Activated T-cell treated with anti-CD3 and anti-CD28 coated beads, Interleukin-2, amount 50 U/mL, for 24 hours (primary cell): ENCODE data around the gene ZDHHC9.

Experiments used
- DNase-seq: peaks from one replicate; pipeline ENCODE4 v3.0.0-alpha.2; 2020
- H3K27ac Mint-ChIP-seq: 2 replicates; pipeline ENCODE4 v1.8.0; 2020; ENCODE audit warnings: mild to moderate bottlenecking, mixed read lengths
- H3K27me3 Mint-ChIP-seq: 2 replicates; pipeline ENCODE4 v1.8.0; 2020; ENCODE audit warnings: mixed read lengths
- H3K36me3 Mint-ChIP-seq: 2 replicates; pipeline ENCODE4 v1.8.0; 2020; ENCODE audit warnings: low read depth, mixed read lengths
- H3K4me1 Mint-ChIP-seq: 2 replicates; pipeline ENCODE4 v1.8.0; 2020; ENCODE audit warnings: low read depth, mixed read lengths
- H3K4me3 Mint-ChIP-seq: 2 replicates; pipeline ENCODE4 v1.8.0; 2020; ENCODE audit warnings: mild to moderate bottlenecking, moderate library complexity, mixed read lengths
- H3K9me3 Mint-ChIP-seq: 2 replicates; pipeline ENCODE4 v1.8.0; 2020; ENCODE audit warnings: mixed read lengths

The ZDHHC9 gene

DNA sequence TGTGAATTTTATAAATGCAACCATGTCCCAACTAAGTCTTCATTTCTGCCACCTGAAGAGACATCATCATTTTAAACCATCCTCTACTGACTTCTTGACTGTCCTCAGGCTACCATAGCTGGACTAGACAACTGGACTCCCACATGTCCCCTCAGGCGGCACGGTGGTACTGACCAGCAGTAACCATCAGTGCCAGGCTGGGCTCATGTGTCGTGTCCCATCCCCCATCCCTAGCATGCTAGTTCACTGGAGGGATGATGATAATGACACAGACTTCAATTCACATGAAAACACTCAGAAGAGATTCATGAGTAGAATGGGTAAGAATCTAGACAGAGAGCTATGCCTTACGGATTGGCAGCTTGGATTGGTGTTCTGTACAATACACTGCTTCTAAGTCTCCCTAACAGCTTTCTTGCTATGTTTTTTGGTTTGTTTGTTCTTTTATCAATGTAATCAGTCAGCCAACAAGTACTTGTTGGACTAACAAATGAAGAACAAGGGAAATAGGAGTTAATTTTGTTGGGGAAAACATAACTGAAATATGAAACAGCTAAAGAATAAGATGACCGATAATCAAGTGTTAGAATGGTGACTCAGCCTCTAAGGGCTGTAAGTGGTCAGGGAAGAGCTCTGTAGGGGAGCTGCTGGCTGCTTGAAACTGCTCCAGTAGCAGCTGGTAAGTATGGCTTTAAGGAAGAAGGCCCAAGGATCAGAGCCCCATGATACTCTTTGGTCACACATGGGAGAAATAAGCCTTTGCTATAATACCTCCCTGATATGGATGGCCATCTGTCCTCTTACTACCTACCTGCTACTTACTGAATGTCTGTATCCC lies 10.3 kb downstream of the ZDHHC9 start:
- H3K36me3 Mint-ChIP-seq: peaks cover 12% of the 10 kb centered on the region
- H3K9me3 Mint-ChIP-seq: no peaks in the 10 kb centered on the region
- H3K4me3 Mint-ChIP-seq: no peak overlapping the region
- DNase-seq: no peak
- peaks cover 4% of the 10 kb centered on the region for H3K27me3 Mint-ChIP-seq
- H3K27ac Mint-ChIP-seq: no peak overlapping the region
- H3K4me1 Mint-ChIP-seq: no peaks in the 10 kb centered on the region

DNA sequence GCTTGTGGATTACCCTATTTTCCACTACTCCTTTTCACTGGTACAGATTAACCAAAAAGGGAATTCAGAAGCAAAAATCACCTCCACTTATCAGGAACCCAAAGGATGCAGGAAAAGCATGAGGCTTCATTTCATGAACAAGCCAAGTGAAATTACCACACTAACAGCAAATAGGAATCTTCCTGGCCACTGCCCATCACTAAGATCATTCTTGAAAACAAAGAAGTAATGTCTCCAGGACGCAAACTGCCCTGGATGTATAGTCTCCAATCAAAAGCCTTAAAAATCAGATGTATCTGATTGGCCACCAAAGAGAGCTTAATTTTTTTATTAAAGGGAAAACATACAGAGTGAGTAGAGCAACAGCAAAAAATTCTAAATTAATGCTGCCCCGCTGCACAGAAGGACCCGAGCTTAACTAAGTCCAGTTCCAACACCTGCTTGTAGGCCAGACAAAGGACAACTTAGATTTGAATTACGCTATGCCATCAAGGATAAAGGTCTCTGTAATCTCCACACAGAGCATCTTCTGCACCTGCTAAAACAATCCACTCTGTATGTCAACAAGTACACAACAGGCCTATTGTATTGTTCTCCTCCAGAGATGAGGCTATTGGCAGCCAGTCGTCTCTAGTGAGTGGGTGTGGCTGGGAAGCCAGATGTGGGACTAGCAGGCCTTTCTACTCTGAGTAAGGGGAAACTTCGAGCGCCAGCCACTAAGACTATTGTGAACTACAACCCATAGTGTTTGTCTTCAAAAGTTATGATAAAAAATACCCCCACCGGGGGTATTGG lies 12.4 kb downstream of the ZDHHC9 start:
- Mint-ChIP-seq H3K36me3 (peaks cover 12% of the 10 kb centered on the region), H3K4me1 (peaks cover 2% of the 10 kb centered on the region), H3K27me3 (peaks cover 7% of the 10 kb centered on the region), H3K4me3 (no peak overlapping the region), H3K27ac (no peak overlapping the region), H3K9me3 (no peaks in the 10 kb centered on the region)
- no peak for DNase-seq

DNA sequence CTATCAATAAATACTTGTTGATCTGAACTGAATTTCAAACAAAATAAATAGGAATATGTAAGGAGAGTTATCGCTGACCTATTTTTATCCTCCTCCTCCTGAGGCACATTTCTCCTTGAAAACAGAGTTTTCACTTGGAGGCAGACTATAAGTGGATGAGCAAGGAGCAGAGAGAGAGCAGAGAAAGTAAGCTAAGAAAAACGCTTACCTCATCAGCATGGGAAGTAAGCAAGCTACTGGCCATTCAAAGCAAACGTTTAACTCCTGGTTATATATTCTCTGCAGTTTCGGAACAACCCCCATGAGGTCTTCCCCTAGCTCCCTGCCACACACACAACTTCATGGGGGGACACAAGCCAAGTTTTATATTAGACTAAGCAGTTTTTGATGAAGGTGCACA lies 13.2 kb downstream of the ZDHHC9 start:
- H3K27me3 Mint-ChIP-seq: peaks cover 7% of the 10 kb centered on the region
- H3K9me3 Mint-ChIP-seq: no peaks in the 10 kb centered on the region
- peaks cover 6% of the 10 kb centered on the region for H3K4me1 Mint-ChIP-seq
- DNase-seq: no peak
- no peak overlapping the region for H3K27ac Mint-ChIP-seq
- peaks cover 15% of the 10 kb centered on the region for H3K36me3 Mint-ChIP-seq
- H3K4me3 Mint-ChIP-seq: no peak overlapping the region

DNA sequence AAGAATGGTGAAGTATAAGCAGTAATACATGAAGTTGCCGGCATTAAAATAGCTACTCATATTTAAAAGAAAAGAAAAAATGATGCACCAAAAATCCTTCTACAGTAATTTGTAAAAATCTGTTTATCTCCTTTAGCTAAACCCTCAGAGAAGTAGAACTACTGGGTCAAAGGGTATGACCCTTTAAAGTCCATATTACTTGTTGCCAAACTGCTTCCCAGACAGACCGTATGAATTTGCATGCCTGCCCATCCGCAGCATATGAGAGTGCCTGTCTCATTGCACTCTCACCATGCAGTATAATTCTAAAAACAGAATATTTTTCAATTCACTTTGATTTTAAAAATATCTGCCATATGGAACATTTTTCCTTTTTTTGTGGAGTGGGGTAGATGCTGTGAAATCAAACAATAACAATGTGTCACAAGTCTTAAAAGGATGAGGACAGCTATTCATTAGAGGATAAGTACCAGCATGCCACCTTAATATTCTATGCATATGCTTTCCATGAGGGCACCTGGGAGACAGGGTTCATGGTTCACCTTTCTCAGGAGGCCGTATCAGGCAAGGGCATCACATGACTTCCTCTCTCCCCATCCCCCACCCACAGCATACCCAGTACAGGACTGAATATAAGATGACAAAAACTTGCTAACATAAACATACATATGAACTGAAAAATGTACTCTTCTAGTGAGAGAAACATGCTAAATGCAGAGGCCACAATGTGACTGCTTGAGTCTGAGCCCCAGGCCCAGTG lies 17.8 kb downstream of the ZDHHC9 start:
- no peak for DNase-seq
- Mint-ChIP-seq H3K36me3 (peaks cover 24% of the 10 kb centered on the region), H3K4me3 (no peak overlapping the region), H3K27me3 (peaks cover 5% of the 10 kb centered on the region), H3K9me3 (no peaks in the 10 kb centered on the region), H3K27ac (peak overlapping the region; percentile 27), H3K4me1 (peaks cover 14% of the 10 kb centered on the region)

DNA sequence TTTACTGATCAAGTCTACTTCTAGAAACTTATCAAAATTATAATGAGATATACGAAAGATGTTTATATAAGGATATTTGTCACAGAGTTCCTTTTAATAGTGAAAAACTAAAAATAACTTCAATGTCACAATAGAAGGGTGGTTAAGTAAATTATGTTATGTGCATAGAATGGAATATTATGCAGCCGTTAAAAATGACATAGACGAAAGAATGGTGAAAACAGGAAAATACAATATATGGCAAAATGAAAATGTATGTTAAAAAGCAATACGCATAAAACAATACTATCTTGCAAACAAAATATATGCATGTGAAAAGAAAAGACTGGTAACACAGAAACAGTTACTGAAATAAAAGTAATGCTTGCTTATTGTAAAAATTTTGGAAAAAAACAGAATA lies 19.1 kb downstream of the ZDHHC9 start:
- H3K27ac Mint-ChIP-seq: no peak overlapping the region
- peaks cover 3% of the 10 kb centered on the region for H3K27me3 Mint-ChIP-seq
- no peak for DNase-seq
- H3K9me3 Mint-ChIP-seq: no peaks in the 10 kb centered on the region
- no peak overlapping the region for H3K4me3 Mint-ChIP-seq
- peaks cover 14% of the 10 kb centered on the region for H3K4me1 Mint-ChIP-seq
- peaks cover 27% of the 10 kb centered on the region for H3K36me3 Mint-ChIP-seq

DNA sequence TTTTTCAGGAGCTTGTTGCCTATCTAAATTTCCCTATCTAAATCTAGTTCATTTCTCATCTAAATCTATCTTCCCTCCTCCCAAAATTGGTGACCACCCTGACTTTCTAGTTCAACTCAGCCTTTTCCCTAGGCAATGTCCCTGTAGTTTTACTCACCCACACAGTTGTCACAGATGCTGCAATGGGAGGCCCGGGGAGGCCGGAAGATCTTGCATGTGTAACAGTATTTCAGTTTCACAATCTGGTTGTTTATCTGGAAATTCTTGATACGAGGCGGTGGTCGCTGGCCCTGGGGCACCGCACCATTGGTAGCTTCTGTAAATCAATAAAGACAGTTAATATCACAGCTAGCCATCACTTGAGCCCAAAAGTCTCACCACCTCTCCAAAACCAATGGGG lies 20.2 kb downstream of the ZDHHC9 start:
- peaks cover 14% of the 10 kb centered on the region for H3K4me1 Mint-ChIP-seq
- H3K36me3 Mint-ChIP-seq: peaks cover 24% of the 10 kb centered on the region
- H3K27ac Mint-ChIP-seq: peak overlapping the region; percentile 65
- H3K4me3 Mint-ChIP-seq: no peak overlapping the region
- peaks cover 3% of the 10 kb centered on the region for H3K27me3 Mint-ChIP-seq
- H3K9me3 Mint-ChIP-seq: no peaks in the 10 kb centered on the region
- DNase-seq: no peak

DNA sequence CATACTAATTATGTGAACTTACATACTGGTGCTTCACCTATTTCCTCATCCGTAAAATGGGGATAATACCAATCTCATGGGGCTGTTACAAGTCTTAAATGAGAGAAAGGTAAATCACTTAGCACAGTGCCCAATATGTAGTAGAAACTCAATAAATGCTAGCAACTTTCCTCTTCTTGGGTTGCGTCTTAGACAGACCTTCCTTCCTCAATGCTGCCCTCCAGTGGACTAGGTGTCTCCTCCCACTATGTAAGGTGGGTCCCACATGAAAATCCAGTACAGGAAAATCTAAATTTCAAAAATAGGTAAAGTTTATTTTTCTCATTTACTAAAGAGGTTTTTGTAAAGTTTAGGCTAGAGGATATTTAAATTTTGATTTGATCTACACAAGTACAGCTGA lies 20.6 kb downstream of the ZDHHC9 start:
- Mint-ChIP-seq H3K4me1 (peaks cover 14% of the 10 kb centered on the region), H3K27ac (peak overlapping the region; percentile 16), H3K27me3 (peaks cover 3% of the 10 kb centered on the region), H3K4me3 (no peak overlapping the region), H3K9me3 (no peaks in the 10 kb centered on the region), H3K36me3 (peaks cover 23% of the 10 kb centered on the region)
- no peak for DNase-seq

DNA sequence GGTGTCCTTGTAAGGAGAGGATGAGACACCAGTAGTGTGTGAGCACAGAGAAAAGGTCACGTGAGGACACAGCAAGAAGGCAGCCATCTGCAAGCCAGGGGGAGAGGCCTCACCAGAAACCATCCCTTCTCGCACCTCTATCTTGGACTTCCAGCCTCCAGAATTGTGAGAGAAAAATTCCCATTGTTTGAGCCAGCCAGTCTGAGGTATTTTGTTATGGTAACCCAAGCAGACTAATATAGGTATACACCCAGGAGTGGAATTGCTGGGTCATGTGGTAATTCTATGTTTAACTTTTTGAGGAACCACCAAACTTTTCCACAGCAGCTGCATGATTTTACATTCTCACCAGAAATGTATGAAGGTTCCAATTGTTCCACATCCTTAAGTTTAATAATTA lies 25.6 kb downstream of the ZDHHC9 start:
- Mint-ChIP-seq H3K36me3 (peaks cover 20% of the 10 kb centered on the region), H3K4me3 (no peak overlapping the region), H3K9me3 (no peaks in the 10 kb centered on the region), H3K27me3 (peaks cover 3% of the 10 kb centered on the region), H3K27ac (no peak overlapping the region), H3K4me1 (peaks cover 1% of the 10 kb centered on the region)
- DNase-seq: no peak

DNA sequence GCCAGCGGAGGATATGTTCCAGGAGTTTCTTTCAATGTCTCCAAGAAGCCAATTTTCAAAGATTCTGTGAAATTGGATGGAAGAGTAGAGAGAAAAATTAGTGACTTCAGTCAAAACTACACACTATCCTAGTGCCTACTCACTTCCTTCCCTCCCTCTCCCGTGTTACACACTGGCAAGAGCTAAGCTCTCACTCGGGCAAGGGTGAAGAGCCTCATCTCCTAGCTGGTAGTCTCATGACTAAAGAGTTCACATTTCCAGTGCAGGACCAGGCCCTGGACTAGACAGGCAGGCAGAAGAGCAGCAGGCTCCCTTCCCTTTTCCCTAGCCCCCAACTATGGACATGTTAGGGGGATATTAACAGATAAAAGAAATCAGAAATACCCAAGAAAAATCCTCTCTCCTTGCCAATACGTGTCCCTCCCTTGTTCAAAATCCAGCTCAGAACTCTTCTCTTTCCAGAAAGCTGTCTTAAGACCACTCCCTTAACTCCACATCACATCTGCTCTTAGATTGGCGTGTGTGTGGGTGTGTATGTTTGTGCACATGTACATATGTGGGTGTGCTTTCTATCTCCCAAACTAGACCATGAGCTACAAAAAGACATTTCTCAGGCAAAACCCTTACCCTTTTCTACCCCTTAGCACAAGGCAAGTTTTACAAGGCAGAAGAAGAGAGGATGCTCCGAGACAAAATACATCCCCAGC lies 29.9 kb downstream of the ZDHHC9 start:
- Mint-ChIP-seq H3K4me1 (peaks cover 8% of the 10 kb centered on the region), H3K27me3 (peaks cover 10% of the 10 kb centered on the region), H3K4me3 (no peak overlapping the region), H3K27ac (no peak overlapping the region), H3K36me3 (peaks cover 34% of the 10 kb centered on the region), H3K9me3 (no peaks in the 10 kb centered on the region)
- DNase-seq: no peak

DNA sequence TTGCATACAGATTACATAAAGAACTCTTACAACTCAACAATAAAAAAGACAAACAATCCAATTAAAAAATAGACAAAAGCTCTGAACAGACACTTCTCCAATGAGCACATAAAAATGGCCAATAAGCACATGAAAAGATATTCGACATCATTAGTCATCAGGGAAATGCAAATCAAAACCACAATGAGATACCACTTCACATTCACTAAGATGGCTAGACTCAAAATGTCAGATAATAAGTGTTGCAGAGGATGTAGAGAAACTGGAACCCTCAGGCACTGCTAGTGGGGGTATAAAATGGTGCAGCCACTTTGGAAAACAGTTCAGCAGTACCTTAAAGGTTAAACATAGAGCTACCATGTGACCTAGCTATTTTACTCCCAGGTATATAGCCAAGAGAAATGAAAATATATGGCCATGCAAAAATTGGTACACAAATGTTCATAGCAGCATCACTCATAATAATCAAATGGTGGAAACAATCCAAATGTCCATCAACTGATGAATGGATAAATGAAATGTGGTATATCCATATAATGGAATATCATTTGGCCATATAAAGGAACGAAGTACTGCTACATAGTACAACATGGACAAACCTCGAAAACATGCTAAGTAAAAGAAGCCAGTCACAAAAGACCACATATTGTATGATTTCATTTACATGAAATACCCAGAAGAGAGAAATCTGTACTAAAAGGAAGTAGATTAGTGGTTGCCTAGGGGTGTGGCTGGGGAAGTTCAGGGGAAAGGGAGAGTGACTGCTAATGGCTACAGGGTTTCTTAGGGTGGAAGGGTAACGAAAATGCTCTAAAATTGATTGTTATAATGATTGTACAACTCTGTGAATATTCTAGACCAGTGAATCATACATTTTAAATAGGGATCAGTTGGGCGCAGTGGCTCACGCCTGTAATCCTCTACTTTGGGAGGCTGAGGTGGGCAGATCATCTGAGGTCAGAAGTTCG lies 34.6 kb downstream of the ZDHHC9 start:
- DNase-seq: no peak
- peaks cover 55% of the 10 kb centered on the region for H3K36me3 Mint-ChIP-seq
- H3K27ac Mint-ChIP-seq: peak overlapping the region; percentile 33
- H3K9me3 Mint-ChIP-seq: no peaks in the 10 kb centered on the region
- H3K4me3 Mint-ChIP-seq: no peak overlapping the region
- peaks cover 16% of the 10 kb centered on the region for H3K4me1 Mint-ChIP-seq
- peaks cover 7% of the 10 kb centered on the region for H3K27me3 Mint-ChIP-seq

DNA sequence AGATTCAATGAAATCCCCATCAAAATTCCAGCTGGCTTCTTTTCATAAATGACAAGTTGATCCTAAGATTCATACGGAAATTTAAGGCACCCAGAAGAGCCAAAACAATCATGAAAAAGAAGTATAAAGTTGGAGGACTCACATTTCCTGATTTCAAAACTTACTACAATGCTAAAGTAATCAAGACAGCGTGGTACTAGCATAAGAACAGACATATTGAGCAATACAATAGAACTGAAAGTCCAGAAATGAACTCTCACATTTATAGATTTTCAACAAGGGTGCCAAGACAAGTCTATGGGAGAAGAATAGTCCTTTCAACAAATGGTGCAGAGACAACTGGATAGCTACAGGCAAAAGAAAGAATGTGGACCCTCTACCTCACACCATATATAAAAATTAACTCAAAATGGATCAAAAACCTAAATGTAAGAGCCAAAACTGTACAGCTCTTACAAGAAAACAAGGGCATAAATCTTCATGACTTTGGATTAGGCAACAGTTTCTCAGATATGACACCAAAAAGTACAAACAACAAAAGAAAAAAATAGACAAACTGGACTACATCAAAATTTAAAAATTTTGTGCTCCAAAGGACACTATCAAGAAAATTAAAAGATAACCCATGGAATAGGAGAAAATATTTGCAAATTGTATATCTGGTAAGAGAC lies 35.4 kb downstream of the ZDHHC9 start:
- H3K27ac Mint-ChIP-seq: peak overlapping the region; percentile 33
- peaks cover 16% of the 10 kb centered on the region for H3K4me1 Mint-ChIP-seq
- H3K4me3 Mint-ChIP-seq: no peak overlapping the region
- peaks cover 55% of the 10 kb centered on the region for H3K36me3 Mint-ChIP-seq
- no peak for DNase-seq
- no peaks in the 10 kb centered on the region for H3K9me3 Mint-ChIP-seq
- H3K27me3 Mint-ChIP-seq: peaks cover 7% of the 10 kb centered on the region

DNA sequence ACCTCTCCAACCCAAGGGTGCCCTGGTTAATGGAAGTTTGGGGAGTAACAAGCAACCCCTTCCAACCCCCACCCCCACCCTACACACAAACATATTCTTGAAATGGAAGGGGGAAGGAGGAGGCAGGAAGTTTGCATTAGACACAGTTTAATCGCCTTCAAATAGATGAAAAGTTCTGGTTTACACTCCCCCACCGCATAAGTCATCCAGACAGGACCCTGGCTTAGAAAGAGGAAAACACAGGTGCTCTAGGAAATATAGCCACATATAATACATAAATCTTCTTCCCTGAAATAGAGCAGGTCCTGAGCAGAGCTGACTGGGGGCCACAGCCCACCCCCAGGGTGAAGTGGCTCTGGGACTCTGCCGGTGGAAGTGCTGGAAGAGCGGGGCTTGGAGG lies 38.9 kb downstream of the ZDHHC9 start:
- Mint-ChIP-seq H3K4me3 (no peak overlapping the region), H3K9me3 (no peaks in the 10 kb centered on the region), H3K4me1 (peaks cover 18% of the 10 kb centered on the region), H3K27me3 (peaks cover 2% of the 10 kb centered on the region), H3K27ac (no peak overlapping the region), H3K36me3 (peaks cover 39% of the 10 kb centered on the region)
- no peak for DNase-seq

DNA sequence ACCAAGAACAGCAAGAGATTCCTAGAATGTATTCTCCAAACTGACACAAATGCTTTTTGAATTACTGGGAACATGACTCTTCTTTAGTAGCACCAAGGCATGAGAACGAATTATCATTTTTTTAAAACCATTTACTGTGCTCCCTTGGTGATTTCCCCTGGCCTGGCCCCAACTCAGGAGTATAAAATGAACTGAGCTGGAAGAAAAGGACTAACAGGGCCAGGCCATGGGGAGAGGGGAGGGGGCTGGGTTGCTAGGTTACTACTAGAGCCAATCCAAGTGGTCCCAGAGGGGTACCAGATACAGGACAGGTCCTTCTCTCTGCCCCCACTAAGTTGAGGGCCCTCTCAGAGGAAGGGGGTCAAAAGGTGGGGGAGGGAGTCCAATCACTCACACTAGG lies 40.8 kb downstream of the ZDHHC9 start:
- H3K27me3 Mint-ChIP-seq: peaks cover 2% of the 10 kb centered on the region
- DNase-seq: no peak
- peaks cover 18% of the 10 kb centered on the region for H3K4me1 Mint-ChIP-seq
- H3K9me3 Mint-ChIP-seq: no peaks in the 10 kb centered on the region
- H3K4me3 Mint-ChIP-seq: no peak overlapping the region
- H3K36me3 Mint-ChIP-seq: peaks cover 36% of the 10 kb centered on the region
- H3K27ac Mint-ChIP-seq: no peak overlapping the region
